Stimulated activated naive CD8-positive, alpha-beta T cell treated with anti-CD3 and anti-CD28 coated beads, Interleukin-15, Interleukin-2, amounts not matched to agents 100 U/mL and 50 U/mL, for 24 hours (primary cell): Measurements from ENCODE around the gene SC5D.

Source experiments
- ATAC-seq: fragments of 150-1000 bp; cut with Tn5 transposase; one replicate; pipeline ENCODE4 v1.10.0; 2021
- DNase-seq: peaks from one replicate; pipeline ENCODE4 v3.0.0; 2021

The SC5D gene, protein sequence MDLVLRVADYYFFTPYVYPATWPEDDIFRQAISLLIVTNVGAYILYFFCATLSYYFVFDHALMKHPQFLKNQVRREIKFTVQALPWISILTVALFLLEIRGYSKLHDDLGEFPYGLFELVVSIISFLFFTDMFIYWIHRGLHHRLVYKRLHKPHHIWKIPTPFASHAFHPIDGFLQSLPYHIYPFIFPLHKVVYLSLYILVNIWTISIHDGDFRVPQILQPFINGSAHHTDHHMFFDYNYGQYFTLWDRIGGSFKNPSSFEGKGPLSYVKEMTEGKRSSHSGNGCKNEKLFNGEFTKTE

DNA sequence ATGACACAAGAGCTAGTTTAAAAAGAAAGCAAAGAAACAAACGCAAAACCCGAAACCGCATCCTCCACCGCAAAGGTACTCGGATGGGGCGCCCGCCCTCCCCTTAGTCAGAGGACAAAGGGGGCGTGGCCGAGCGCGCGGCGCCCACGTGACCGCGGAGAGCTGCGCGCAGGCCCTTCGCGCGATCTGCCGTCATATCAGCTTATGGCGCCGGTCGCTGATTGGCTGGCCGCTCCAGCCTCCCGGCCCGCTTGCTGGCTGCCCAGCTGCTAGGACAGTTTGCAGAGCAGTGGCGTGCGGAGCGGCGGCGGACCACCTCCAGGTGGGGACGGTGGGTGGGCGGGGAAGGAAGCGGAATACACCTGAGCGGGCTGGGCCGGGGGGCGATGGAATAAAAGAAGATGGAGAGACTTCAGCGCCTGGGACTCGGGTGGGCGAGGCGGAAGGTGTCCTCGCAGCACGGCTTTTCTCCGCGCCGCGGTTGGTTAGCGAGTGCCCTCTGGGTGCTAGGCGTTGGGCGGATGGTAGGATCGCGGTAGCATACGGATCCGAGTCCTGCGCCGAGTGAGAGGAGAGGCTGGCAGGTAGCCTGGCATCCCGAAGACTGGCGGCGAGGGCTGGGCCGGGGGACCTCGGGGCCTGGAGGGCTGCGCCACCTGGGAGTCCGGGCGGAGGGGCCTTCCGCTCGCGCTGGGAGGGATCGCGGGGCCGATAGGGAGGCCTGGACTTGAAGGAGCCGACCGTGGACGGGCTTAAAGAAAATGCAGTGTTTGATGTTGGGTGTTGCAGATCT is at the start of gene SC5D:
SC5D (plus strand) TSS at position 277 of the 793 bp plus-strand sequence. CDS start 10,605 bp downstream, outside the sequence.
- peak; percentile 95 for ATAC-seq
- peak; percentile 96 for DNase-seq

- ATAC-seq (no peak), DNase-seq (no peak)
Observed at GRCh38 chr11:121244884-121245283, 47.7 kb upstream of the SC5D start.

DNA sequence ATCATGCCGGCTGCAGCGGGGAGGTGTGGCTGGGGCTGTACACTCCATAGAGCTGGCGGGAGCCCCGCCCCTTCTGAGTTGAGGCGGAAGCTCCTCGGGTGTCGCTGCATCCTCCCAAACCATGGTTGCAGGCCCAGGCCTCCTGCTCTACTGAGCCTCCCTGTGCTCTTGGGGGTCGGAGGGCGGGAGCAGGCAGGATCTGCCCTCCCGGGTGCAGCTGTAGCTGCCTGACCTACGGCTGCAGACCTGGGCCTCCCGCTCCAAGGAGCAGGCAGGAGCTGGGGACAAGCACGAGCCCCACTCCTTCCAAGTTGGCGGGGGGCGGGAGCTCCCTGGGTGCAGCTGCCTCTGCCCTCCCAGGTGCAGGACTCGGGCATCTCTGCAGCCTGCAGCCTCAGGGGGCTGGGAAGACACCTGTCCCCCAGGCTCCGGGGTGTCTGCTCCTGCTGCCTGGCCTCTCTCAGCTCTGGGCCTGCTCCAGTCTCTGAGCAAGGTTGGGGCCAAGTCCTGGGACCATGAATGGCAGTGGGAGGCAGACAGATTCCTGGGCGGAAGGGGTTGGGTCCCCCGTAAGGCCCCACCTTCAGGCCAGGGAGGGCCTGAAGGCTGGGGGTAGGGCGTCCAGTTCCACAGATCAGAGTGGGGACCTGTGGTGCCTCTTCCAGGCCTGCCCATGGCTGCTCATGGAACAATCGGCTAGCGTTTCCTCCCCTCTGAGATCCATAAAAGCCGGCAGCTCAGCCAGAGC is 46.4 kb upstream of the SC5D start:
- peak; percentile 9 for ATAC-seq

GRCh38 chr11:121246769-121247035 is 45.9 kb upstream of the SC5D start:
- no peak for ATAC-seq
- no peak for DNase-seq

More for the DNA sequence above, 46.4 kb upstream of the SC5D start:
- DNase-seq = no peak

- ATAC-seq (no peak), DNase-seq (no peak)
Observed at GRCh38 chr11:121248496-121248895, 44.1 kb upstream of the SC5D start.

DNA sequence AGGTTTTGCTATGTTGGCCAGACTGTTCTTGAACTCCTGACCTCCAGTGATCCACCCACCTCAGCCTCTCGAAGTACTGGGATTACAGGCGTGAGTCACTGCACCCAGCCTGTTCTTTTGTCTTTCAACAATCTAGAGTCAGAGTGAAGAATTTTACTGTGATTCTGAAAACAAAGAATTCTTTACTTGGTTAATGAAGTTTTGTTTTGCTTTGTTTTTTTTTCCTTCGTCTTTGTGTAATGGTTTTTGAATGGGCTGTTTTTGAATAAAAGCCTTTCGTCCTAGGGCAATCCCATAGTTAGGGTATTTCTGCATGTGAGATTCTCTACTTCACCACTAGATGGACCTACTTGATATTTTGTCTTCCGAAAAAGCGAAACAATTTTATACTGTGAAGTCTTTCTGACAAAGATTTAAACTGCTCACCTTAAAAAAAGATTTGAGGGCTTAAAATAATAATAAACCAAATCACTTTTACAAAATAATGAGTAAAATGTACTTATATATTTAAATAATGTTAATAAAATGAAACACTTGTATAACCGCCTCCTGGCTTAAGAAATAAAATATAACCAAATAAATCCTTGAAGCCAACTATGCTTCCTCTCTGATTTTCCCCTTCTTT is 43.4 kb upstream of the SC5D start:
- no peak for DNase-seq
- ATAC-seq = no peak

GRCh38 chr11:121250843-121251242 is 41.7 kb upstream of the SC5D start:
- no peak for DNase-seq
- no peak for ATAC-seq

DNA sequence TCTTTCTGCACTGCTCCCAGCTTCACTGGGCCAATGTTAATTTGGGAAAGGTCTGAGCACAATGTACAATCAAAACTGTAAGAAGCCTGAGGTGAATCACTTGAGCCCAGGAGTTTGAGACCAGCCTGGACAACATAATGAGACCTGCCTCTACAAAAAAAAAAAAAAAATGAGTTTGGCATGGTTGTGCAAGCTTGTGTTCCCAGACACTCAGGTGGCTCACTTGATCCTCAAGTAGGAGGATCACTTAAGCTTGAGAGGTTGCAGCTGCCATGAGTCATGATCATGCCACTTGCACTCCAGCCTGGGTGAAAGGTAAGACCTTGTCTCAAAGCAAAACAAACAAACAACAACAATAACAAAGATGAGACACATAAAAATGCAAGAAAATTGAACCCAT is 38.6 kb upstream of the SC5D start:
- no peak for ATAC-seq
- DNase-seq = no peak

DNA sequence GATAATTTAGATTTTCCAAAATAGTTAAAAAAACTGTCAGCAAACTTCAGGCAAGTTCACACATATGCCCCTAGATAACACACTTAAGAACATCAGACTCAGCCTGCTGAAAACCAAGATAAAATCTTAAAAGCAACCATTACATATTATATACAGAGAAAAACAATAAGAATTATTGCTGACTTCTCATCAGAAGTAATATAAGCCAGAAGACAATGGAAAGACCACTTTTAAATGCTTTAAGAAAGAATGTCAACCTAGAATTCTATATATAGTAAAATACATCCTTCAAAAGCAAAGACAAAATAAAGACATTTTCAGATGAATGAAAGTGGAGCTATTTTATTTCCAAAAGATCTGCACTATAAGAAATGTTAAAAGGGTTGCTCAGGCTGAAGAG is 37.8 kb upstream of the SC5D start:
- ATAC-seq (no peak), DNase-seq (no peak)

GRCh38 chr11:121255473-121256125 is 37.0 kb upstream of the SC5D start:
- DNase-seq (no peak), ATAC-seq (no peak)

GRCh38 chr11:121257289-121257688 is 35.3 kb upstream of the SC5D start:
- DNase-seq = no peak

GRCh38 chr11:121257976-121258375 is 34.6 kb upstream of the SC5D start:
- DNase-seq (no peak), ATAC-seq (no peak)

More at GRCh38 chr11:121257289-121257688, 35.3 kb upstream of the SC5D start:
- no peak for ATAC-seq

GRCh38 chr11:121265586-121265985 is 27.0 kb upstream of the SC5D start:
- DNase-seq (no peak), ATAC-seq (no peak)

GRCh38 chr11:121268581-121268980 is 24.0 kb upstream of the SC5D start:
- DNase-seq (no peak), ATAC-seq (no peak)

DNA sequence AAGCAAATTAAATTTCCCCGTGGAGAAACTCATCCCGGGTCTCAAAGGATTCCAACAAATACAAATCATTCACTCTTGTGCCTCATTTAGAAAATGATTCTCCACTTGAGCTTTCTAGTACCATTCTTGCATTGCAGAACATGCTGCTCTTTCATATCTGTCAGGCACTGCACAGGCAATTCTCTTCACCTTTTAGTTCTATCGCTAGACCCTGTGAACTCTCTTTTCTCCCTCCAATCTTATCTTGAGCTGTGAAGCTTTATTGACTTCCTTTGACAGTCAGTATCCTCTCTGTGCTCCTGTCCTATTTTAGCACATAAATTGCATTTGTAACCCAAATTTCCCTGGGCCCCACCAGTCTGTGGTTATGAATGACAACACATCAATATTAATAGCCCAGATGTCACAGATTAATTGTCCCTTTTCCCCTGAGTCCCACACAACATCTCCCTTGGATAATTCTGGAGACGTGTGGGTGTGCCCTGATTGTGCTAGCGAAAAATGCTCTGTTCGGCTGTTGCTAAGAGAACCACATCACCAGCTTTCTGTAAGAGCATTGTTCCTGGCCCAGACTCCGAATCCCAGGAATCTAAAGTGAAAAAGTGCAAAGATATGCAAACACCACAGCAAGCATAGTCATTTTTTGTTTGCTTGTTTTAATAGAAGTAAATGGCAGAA is 22.4 kb upstream of the SC5D start:
- DNase-seq (no peak), ATAC-seq (no peak)

DNA sequence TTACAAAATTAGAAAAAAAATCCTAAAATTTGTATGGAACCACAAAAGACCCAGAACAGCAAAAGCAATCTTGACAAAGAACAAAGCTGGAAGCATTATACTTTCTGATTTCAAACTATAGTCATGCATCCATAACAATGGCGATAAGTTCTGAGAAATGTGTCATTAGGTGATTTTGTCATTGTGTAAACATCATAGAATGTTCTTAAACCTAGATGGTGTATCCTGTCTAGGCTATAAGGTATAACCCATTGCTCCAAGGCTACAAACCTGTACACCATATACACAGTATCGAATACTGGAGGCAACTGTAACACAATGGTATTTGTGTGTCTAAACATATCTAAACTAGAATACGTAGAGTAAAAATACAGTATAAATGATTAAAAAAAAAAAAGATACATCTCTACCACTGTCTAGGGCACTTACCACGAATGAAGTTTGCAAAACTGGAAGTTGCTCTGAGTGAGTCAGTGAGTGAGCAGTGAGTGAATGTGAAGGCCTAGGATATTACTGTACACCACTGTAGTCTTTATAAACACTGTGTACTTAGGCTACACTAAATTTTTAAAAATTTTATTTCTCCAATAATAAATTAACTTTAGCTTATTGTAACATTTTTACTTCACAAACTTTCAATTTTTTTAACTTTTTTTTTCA is 18.1 kb upstream of the SC5D start:
- ATAC-seq (no peak), DNase-seq (no peak)

DNA sequence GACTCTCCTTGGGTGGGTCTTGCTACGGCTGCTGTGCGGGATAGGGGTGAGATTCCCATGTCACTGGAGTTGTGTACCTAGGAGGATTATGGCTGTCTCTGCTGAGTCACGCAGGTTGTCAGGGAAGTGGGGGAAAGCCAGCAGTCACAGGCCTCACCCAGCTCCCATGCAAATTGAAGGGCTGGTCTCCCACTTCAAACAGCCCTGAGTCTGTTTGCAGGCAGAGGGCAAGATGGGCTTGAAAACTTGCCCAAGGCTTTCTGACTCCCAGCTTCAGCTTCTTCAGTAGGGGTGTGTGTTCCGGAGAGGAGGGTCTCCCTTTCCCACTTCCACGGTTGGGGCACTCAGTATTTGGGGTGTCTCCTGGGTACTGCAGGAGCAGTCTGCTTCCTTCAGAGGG is 10.9 kb upstream of the SC5D start:
- ATAC-seq (no peak), DNase-seq (no peak)

GRCh38 chr11:121282386-121282785 is 10.2 kb upstream of the SC5D start:
- no peak for ATAC-seq
- DNase-seq = no peak

DNA sequence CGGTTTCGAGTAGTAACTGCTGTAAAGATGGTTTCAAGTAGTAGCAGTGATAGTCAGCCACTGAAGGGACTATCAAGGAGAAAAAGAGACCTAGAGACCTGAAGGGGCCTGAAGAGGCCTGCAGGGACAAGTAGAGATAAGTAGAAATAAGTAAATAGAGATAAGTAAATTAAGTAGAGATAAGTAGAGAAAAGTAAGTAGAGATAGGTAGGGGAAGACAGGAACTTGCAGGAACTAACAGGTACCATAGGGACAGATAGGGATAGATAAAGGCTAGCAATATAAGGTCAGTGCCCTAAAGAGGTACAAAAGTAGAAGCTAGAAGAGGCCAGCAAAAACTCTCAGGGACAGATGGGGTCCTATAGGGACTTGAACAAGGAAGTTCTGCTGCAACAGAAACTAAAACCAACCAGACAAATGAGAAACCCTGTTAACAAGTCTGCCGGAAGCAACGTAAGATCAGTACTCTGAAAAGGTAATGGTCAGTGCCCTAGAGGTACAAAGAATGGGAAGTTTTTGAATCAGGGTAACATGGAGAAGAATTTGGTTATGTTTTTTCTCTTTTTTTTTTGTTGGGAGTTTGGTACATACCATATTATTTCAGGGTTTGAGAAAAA is 9.6 kb upstream of the SC5D start:
- ATAC-seq (no peak), DNase-seq (no peak)

GRCh38 chr11:121291319-121291718 is 1.3 kb upstream of the SC5D start:
- ATAC-seq = no peak
- no peak for DNase-seq
